GM18951 (cell line): ENCODE results near the gene GM2A.
"Not testable (repeated sequence)": the region's sequence is repeated elsewhere in the genome, so short reads cannot be mapped to it uniquely, and the experiment has no call there.

Experiments used
- POLR2A ChIP-seq: IDR thresholded peaks from 4 replicates; pipeline ENCODE4 v1.6.1; 2011; ENCODE audit warnings: mild to moderate bottlenecking; ENCODE audit not compliant: insufficient read length, insufficient read depth; ENCODE audit errors: extremely low read depth
- in situ Hi-C: fragments of 300-500 bp; cut with MboI; formaldehyde crosslinking; loops from one replicate; pipeline ENCODE4 v1.12.0; 2022; ENCODE audit warnings: low sequenced_read_pairs, mixed read lengths, inconsistent platforms; ENCODE audit not compliant: unreplicated experiment

The GM2A gene

DNA sequence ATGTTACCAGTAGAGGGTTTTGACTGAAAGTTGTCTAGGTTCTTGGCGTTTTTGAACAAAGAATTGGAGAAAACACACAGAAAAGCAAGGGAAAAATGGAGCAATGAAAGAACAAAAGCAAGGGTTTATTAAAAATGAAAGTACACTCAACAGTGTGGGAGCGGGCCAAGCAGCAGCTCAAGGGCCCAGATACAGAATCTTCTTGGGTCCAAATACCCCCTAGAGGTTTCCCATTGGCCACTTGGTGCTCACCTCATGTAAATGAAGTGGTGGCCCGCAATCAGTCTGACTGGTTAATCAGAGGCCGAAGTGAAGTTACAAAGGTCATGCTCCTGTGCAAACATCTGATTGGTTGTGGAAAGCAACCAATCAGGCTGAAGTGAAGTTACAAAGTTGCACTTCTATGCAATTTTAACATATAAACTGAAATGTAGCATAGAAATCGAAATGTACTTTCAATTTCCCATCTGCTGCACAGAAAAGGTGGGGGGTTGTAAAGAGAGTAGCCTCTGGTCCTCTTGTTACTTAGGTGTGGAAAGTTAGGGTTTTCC, 1.9 kb upstream of the GM2A start:
- in situ Hi-C loops: no loop called here
- no peak for TF ChIP-seq POLR2A

DNA sequence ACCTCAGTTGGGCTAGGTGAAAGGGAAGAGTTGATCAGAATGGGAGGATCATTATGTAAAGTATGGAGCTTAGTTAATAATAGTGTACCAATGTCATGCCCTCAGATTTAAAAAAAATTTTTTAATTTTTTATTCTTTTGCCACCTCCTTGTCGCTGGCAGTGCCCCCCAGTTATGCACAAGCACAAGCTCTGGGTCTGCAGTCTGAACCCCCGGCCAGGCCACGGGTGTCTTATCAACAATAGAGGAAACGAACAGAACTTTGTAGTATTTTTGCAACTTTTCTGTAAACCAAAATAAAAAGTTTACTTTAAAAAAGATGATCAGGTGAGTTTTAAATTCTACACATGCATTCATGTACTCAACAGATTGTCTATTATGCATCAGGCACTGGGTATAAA, 1.4 kb upstream of the GM2A start:
- no peak for TF ChIP-seq POLR2A
- in situ Hi-C loops: no loop called here

DNA sequence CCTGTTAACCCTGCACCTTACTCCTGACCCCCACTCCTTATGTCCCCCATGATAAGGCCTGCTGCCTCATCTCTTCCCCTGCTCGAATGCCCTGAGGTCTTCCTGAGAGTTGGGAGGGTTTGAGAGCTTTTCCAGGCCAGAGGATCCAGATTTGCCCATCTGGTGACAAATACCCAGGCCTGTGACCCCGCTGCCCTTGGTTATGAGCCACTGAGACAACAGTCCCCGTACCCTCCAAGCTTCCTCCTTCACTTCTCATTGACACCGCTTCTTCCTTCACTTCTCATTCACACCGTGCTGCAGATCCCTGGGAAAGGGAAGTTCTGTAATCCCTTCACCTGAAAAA, 593 bp downstream of the GM2A start:
- in situ Hi-C loops: no loop called here
- TF ChIP-seq POLR2A: no peak

DNA sequence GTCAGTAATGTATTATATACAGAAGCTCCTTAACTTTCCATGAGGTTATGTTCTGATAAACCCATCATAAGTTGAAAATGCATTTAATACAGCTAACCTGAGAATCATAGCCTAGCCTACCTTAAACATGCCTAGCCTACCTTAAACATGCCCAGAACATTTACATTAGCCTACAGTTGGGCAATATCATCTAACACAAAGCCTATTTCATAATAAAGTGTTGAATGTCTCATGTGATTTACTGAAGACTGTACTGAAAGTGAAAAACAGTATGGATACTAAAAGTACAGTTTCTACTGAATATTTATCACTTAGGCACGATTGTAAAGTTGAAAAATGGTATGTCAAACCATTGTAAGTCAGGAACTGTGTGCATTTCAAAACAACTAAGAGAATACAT, 1.6 kb downstream of the GM2A start:
- in situ Hi-C loops: no loop called here
- no peak for TF ChIP-seq POLR2A

DNA sequence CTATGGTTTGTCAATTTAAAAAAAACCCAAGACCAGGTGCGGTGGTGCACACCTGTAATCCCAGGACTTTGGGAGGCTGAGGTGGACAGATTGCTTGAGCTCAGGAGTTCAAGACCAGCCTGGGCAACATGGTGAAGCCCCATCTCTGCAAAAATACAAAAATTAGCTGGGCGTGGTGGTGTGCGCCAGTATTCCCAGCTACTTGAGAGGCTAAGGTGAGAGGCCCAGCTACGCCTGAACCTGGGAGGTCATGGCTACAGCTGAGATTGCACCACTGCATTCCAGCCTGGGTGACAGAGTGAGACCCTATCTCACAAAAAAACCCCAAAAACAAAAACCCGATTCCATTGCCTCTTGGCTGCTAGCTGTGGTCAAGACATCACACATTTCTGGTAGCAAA, 2.0 kb downstream of the GM2A start:
- in situ Hi-C loops: not testable (repeated sequence)

DNA sequence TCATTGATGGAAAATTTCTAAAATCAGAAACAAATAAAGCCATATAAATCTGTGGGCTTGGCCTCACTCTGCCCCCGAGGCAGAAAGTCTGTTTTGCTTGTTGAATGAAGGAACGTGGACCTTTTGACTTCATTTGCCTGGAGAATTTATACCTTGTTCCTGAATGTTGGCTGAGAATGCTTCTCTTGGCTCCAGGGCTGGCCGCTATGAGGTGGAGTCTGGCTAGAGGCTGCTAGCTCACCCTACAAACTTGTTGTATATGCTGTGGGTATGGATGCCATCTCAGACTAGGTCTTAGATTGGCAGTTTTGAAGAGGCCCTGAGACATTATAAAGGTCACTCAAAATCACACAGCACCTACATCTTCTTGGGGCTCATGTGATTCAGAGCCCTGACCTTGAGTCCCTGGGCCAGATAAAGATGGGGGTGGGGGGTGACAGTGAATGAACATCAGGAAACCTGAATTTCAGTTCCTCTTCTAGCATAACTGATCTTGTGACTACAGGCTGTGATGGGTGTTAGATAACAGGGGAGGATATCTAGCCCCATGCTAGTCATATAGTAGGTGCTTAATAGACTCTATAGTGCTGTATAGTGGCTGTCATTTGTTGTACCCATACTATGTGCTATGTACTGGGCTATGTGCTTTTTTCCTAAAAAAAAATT, 2.8 kb downstream of the GM2A start:
- in situ Hi-C loops: no loop called here
- TF ChIP-seq POLR2A: peak; percentile 37

DNA sequence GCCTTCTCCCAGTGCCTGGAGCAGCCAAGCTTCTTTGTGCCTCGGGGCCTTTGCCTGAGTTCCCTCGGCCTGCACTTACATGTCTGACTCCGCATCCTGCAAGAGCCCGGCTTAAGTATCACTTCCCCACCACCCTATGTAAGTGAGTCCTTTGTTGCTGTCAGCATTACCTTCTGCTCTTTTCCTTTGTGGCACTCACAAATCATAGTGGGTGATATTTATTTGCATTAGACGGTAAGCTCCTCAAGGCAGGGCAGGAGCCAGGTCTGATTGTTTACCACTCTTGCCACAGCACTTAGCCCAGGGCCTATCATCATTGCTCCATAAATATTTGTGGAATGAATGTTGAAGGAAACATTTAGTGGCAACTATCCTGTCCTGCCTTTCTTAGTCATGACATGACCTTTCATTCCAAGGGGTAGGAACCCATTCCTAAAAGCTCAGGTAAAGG, 4.8 kb downstream of the GM2A start:
- TF ChIP-seq POLR2A: no peak
- in situ Hi-C loops: no loop called here

DNA sequence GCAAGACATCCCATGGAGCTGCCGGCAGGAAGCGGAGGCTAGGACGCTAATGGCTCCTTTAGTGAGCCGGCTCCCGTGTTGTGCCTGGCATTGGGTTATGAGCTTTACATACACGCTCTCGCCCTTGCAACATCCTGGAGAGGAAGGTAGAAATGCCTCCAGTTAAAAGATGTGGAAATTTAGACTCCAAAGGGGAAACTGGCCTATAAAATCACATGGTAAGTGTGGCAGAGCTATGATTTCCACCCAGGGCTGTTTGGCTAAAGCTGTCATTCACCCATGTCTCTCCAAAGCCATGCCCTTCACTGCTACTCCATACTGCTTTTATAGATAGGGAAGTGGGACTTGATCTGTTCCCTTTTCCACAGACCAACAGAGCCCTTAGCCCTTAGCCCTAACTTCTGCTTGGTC, 5.2 kb downstream of the GM2A start:
- no peak for TF ChIP-seq POLR2A
- in situ Hi-C loops: no loop called here

DNA sequence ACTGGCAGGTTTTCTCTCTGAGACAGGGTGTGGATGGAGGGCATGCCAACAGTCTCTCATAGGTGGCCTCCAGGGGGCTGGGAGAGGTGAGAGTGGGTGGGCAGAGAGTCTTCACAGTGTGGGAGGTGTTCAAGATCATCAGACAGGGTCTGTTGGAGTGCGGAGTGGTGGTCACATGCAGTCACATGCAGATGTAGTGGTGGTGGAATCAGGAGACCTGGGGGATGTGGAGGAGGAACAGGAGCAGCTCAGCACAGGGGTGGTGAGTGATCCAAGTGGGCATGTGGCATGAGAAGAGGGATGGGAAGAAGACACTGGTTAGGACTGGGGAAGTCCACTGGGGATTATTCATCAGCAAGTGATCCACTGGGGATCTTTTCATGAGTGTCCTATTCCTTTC, 5.8 kb downstream of the GM2A start:
- in situ Hi-C loops: no loop called here
- TF ChIP-seq POLR2A: no peak

DNA sequence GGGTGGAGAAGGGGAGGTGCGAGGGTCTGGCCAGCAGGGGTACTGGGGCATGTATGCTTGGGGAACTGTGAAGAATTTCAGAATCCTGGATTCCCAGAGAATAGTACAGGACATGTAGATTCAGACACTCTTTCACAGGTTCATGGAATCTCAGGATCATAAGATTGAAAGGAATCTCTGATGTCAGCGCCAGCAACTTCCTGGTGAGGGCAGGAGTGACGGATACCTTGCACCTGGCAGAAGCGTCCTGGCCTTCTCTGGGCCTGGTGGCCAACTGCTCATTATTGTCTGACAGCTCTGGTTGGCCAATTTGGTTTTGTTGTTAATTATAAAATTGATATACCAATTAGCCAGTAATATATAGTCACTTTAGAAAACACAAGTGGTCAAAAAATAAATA, 6.9 kb downstream of the GM2A start:
- in situ Hi-C loops: no loop called here
- TF ChIP-seq POLR2A: no peak

DNA sequence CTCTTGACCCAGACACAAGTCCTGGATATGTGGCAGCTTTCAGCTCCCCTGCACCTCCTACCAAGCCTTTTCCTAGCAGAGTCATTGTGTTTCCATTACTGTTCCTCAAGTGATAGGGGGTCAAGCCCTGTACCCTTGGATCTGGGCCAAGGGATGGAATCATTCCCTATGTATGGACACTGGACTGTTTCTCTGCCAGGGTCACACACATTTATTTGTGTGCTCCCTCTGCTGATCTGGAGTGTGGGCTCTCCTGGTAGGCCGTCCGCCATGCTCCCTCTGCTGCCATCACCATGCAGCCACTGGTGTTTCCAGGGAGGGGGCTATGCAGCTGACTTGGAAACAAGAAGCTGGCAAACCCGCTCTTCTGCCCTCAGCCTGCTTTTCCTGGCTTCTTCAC, 9.5 kb downstream of the GM2A start:
- in situ Hi-C loops: no loop called here
- no peak for TF ChIP-seq POLR2A

DNA sequence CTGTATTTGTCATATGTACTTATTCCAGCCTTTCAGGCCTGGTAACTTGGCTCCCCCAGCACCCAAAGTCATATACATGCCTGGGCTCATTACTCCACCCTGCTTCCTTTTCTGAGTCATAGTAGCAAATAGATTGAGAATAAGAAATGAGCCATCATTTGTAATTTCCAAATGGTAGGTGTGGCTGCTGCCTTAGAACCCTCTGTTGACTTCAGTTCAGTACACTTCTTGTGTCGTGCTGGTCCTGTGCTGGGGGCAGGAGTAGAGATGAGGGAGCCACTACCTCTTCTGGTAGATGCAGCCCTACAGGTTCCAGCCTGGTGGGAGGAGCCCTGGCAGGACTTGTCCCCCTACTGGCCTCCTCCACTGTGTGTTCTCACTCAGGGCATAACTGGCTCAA, 11.1 kb downstream of the GM2A start:
- in situ Hi-C loops: no loop called here
- TF ChIP-seq POLR2A: no peak

DNA sequence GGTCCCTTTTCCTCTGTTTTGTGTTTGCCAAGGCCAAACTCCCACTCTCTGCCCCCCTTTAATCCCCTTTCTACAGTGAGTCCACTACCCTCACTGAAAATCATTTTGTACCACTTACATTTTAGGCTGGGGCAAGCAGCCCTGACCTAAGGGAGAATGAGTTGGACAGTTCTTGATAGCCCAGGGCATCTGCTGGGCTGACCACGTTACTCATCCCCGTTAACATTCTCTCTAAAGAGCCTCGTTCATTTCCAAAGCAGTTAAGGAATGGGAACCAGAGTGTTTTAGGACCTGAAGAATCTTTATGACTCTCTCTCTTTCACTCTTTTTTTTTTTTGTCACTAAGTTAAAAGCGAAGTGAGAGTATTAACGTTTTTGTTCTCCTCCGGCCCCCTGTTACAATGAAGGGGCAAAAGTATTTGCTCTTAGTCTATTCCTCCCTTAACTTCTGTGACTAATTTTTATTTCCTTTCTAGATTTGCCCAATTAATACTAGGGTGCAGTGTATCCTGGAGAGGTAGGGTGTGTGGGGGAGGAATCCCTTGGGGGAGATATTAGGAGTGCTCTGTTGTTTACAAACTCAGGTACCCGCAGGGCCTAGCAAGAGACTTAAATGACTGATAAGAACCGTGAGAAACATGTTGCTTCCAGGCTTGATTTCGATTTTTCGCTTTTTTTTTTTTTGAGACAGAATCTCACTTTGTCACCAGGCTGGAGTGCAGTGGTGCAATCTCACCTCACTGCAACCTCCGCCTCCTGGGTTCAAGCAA, 14.7 kb downstream of the GM2A start:
- in situ Hi-C loops: no loop called here
- TF ChIP-seq POLR2A: no peak

DNA sequence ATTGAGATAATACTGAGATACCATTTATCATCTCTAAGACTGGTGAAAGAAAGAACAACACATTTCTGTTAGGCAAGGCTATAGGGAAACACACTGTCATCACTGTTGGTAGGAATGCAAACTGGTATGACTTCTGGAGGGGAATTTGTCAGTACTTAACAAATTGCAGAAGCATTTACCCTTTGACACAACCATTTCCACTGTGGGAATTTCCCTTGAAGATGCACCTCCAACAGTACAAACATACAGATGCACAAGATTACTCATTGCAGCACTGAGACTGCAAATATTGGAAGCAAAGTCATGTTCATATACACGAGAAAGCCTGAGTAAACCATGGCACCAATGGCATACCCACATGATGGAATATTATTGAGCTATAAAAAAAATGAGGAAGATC, 17.6 kb downstream of the GM2A start:
- no peak for TF ChIP-seq POLR2A
- in situ Hi-C loops: no loop called here
